ENCODE results near the gene EPB41. TPM values are rescaled to one million over a fixed set of nuclear protein-coding genes. Genes with fewer than 3 reads are reported as not detected.

Gene EPB41
- total RNA-seq, 2 experiments from 2014 or later: 138 to 145 TPM

DNA sequence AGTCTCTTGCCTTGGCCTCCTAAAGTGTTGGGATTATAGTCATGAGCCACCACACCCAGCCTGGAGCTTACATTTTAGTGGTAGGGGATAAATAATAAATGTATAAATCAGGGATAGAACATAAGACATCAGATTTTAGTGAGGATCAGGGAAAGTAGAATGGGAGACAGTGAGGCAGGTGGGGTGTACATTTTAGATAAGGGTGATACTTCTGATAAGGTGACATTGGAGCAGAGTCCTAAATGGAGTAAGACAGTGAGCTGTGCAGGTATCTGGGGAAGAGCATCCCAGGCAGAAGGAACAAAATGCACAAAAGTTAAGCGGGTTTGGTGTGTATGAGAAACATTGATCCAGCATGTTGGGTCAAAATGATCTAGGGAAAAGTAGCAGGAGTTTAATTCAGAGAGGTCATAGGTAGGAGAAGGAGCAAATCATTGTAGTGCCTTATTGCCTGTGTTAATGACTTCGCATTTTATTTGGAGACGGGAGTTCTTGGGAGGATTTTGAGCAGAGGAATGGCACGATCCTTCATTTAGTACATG, 11.1 kb downstream of the EPB41 start:
- Mint-ChIP-seq H3K27ac (peak overlapping the region; percentile 85), H3K36me3 (ENCODE audit: low read depth) (no peaks in the 10 kb centered on the region), H3K9me3 (no peaks in the 10 kb centered on the region), H3K27me3 (no peaks in the 10 kb centered on the region), H3K4me1 (ENCODE audit: low read depth) (peaks cover 70% of the 10 kb centered on the region), H3K4me3 (peak overlapping the region; percentile 56)
- Histone ChIP-seq H3K36me3 (ENCODE audit: insufficient read depth, low read length) (no peaks in the 10 kb centered on the region), H3K9me3 (ENCODE audit: control insufficient read depth in 1 of 2, insufficient read depth in 1 of 2, low read length in 2 of 2) (no peaks in the 10 kb centered on the region), H3K27me3 (ENCODE audit: control insufficient read depth in 1 of 2, insufficient read depth in 2 of 2, low read length in 2 of 2) (no peaks in the 10 kb centered on the region), H3K27ac (ENCODE audit: low read depth in 1 of 2, low read length in 2 of 2) (peak overlapping the region in 1 of 2 donors; percentile 63), H3K4me3 (ENCODE audit: low read length) (no peak overlapping the region), H3K4me1 (ENCODE audit: insufficient read depth, low read length) (peaks cover 63% of the 10 kb centered on the region)
- intact Hi-C loops (cut with DNase I, micrococcal nuclease): loop anchor here in 1 of 2 experiments (5.0 kb wide), 1 partner anchor 38 kb away; no protein-coding TSS in a partner anchor
- ATAC-seq (ENCODE audit: poor library complexity) (no peak), DNase-seq (no peak)
- CTCF ChIA-PET: no interaction called here
- POLR2A ChIA-PET: interaction anchor here (1.2 to 6.1 kb wide), 2 partner anchors 9 to 40 kb away, joined by 4 to 110 read pairs; partner anchors contain the start of gene EPB41
- TF ChIP-seq, protein P1, sequence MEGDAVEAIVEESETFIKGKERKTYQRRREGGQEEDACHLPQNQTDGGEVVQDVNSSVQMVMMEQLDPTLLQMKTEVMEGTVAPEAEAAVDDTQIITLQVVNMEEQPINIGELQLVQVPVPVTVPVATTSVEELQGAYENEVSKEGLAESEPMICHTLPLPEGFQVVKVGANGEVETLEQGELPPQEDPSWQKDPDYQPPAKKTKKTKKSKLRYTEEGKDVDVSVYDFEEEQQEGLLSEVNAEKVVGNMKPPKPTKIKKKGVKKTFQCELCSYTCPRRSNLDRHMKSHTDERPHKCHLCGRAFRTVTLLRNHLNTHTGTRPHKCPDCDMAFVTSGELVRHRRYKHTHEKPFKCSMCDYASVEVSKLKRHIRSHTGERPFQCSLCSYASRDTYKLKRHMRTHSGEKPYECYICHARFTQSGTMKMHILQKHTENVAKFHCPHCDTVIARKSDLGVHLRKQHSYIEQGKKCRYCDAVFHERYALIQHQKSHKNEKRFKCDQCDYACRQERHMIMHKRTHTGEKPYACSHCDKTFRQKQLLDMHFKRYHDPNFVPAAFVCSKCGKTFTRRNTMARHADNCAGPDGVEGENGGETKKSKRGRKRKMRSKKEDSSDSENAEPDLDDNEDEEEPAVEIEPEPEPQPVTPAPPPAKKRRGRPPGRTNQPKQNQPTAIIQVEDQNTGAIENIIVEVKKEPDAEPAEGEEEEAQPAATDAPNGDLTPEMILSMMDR (IDR thresholded peaks at IDR 0.05): no peak

GRCh38 chr1:28926629-28927265, 12.4 kb downstream of the EPB41 start:
- no peaks in the 10 kb centered on the region for H3K9me3 Mint-ChIP-seq
- peaks cover 67% of the 10 kb centered on the region for H3K4me1 Mint-ChIP-seq (ENCODE audit: low read depth)
- peak overlapping the region; percentile 71 to 75 for H3K27ac ChIP-seq (ENCODE audit: low read depth in 1 of 2, low read length in 2 of 2)
- H3K4me1 ChIP-seq (ENCODE audit: insufficient read depth, low read length): peaks cover 68% of the 10 kb centered on the region
- ATAC-seq (ENCODE audit: poor library complexity) (peak; percentile 82), DNase-seq (peak in 8 of 14 experiments; percentile 28 to 92 (median 40))
- TF ChIP-seq, protein P1 (IDR thresholded peaks at IDR 0.05): no peak
- H3K27me3 Mint-ChIP-seq: no peaks in the 10 kb centered on the region
- peak overlapping the region; percentile 85 for H3K27ac Mint-ChIP-seq
- POLR2A ChIA-PET: interaction anchor here (0.6 to 6.1 kb wide), 23 partner anchors 9 to 345 kb away, joined by 3 to 110 read pairs (median 3); partner anchors contain the start of genes EPB41, RNU11, SRSF4 and TAF12
- intact Hi-C loops (cut with DNase I, micrococcal nuclease): loop anchor here (1.0 to 5.0 kb wide), 3 partner anchors 12 to 42 kb away; partner anchors contain the start of gene EPB41 (in 2 of the 2)
- peak overlapping the region; percentile 32 for H3K4me3 ChIP-seq (ENCODE audit: low read length)
- no peaks in the 10 kb centered on the region for H3K36me3 ChIP-seq (ENCODE audit: insufficient read depth, low read length)
- no peaks in the 10 kb centered on the region for H3K27me3 ChIP-seq (ENCODE audit: control insufficient read depth in 1 of 2, insufficient read depth in 2 of 2, low read length in 2 of 2)
- H3K36me3 Mint-ChIP-seq (ENCODE audit: low read depth): no peaks in the 10 kb centered on the region
- H3K9me3 ChIP-seq (ENCODE audit: control insufficient read depth in 1 of 2, insufficient read depth in 1 of 2, low read length in 2 of 2): no peaks in the 10 kb centered on the region
- CTCF ChIA-PET: interaction anchor here (0.8 to 2.1 kb wide), 4 partner anchors 42 to 345 kb away, joined by 3 to 7 read pairs (median 4); no protein-coding TSS in a partner anchor
- H3K4me3 Mint-ChIP-seq: peak overlapping the region; percentile 78

GRCh38 chr1:28927266-28927647, 12.9 kb downstream of the EPB41 start:
- no peaks in the 10 kb centered on the region for H3K9me3 Mint-ChIP-seq
- peak overlapping the region; percentile 71 to 75 for H3K27ac ChIP-seq (ENCODE audit: low read depth in 1 of 2, low read length in 2 of 2)
- TF ChIP-seq, protein P1 (IDR thresholded peaks at IDR 0.05): no peak
- ATAC-seq (ENCODE audit: poor library complexity) (no peak), DNase-seq (peak in 2 of 14 experiments; percentile 8 to 25)
- no peaks in the 10 kb centered on the region for H3K27me3 ChIP-seq (ENCODE audit: control insufficient read depth in 1 of 2, insufficient read depth in 2 of 2, low read length in 2 of 2)
- no peaks in the 10 kb centered on the region for H3K36me3 Mint-ChIP-seq (ENCODE audit: low read depth)
- H3K27ac Mint-ChIP-seq: peak overlapping the region; percentile 85
- intact Hi-C loops (cut with DNase I, micrococcal nuclease): loop anchor here (1.0 to 5.0 kb wide), 3 partner anchors 13 to 42 kb away; partner anchors contain the start of gene EPB41 (in 1 of the 2)
- no peaks in the 10 kb centered on the region for H3K9me3 ChIP-seq (ENCODE audit: control insufficient read depth in 1 of 2, insufficient read depth in 1 of 2, low read length in 2 of 2)
- H3K27me3 Mint-ChIP-seq: no peaks in the 10 kb centered on the region
- CTCF ChIA-PET: interaction anchor here (0.8 to 2.1 kb wide), 4 partner anchors 42 to 345 kb away, joined by 3 to 7 read pairs (median 4); no protein-coding TSS in a partner anchor
- H3K4me1 ChIP-seq (ENCODE audit: insufficient read depth, low read length): peaks cover 72% of the 10 kb centered on the region
- H3K4me3 ChIP-seq (ENCODE audit: low read length): peak overlapping the region; percentile 32
- no peaks in the 10 kb centered on the region for H3K36me3 ChIP-seq (ENCODE audit: insufficient read depth, low read length)
- H3K4me3 Mint-ChIP-seq: peak overlapping the region; percentile 78
- peaks cover 68% of the 10 kb centered on the region for H3K4me1 Mint-ChIP-seq (ENCODE audit: low read depth)
- POLR2A ChIA-PET: interaction anchor here (0.6 to 6.1 kb wide), 17 partner anchors 8 to 346 kb away, joined by 3 to 110 read pairs (median 4); partner anchors contain the start of genes EPB41, RNU11, SRSF4 and TAF12

All from CD4-positive, alpha-beta T cell (primary cell).